ENCODE data around the gene SSBP4. TPM values are rescaled to one million over a fixed set of nuclear protein-coding genes. Genes with fewer than 3 reads are reported as not detected.

Gene SSBP4
- total RNA-seq, 1 experiment from 2014 or later, result 25.7 TPM

- in situ Hi-C loops (cut with HindIII; ENCODE audit: low pct_unique_long_range_greater_than_20kb, low sequenced_read_pairs), result no loop called here
- no peak for DNase-seq (ENCODE audit: low read depth, low spot score)
These were observed 27.7 kb downstream of the SSBP4 start for GRCh38 chr19:18446811-18447359.

GRCh38 chr19:18449552-18449951, 30.4 kb downstream of the SSBP4 start:
- no peak for DNase-seq (ENCODE audit: low read depth, low spot score)
- in situ Hi-C loops (cut with HindIII; ENCODE audit: low pct_unique_long_range_greater_than_20kb, low sequenced_read_pairs), result no loop called here

- in situ Hi-C loops (cut with HindIII; ENCODE audit: low pct_unique_long_range_greater_than_20kb, low sequenced_read_pairs), result no loop called here
- DNase-seq (ENCODE audit: low read depth, low spot score), result no peak
These were observed 31.1 kb downstream of the SSBP4 start for GRCh38 chr19:18450021-18450930.

GRCh38 chr19:18450931-18451836, 32.0 kb downstream of the SSBP4 start:
- in situ Hi-C loops (cut with HindIII; ENCODE audit: low pct_unique_long_range_greater_than_20kb, low sequenced_read_pairs), result no loop called here
- DNase-seq (ENCODE audit: low read depth, low spot score), result peak; percentile 64

DNA sequence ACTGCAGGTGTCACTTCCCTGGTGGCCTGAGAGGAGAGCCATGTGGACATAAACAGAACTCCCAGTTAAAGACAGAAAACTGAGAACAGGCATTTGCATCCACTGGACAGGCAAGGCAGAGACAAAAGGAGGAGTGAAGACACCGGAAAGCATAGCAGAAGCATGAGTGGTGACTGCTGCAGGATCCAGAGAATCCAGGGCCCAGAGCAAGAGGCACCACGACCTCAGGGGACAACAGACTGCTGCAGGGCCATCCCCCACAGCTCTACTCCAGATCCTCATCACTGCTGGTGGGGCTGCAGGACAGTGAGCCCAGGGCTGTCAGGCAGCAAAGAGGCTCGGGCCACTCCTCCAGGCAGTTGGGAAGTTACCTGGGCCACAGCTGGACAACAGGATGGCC, 33.2 kb downstream of the SSBP4 start:
- in situ Hi-C loops (cut with HindIII; ENCODE audit: low pct_unique_long_range_greater_than_20kb, low sequenced_read_pairs), result no loop called here

GRCh38 chr19:18453269-18454024, 34.2 kb downstream of the SSBP4 start:
- in situ Hi-C loops (cut with HindIII; ENCODE audit: low pct_unique_long_range_greater_than_20kb, low sequenced_read_pairs), result no loop called here
- no peak for DNase-seq (ENCODE audit: low read depth, low spot score)

More for the DNA sequence above, 33.2 kb downstream of the SSBP4 start:
- no peak for DNase-seq (ENCODE audit: low read depth, low spot score)

GRCh38 chr19:18456279-18456678, 37.1 kb downstream of the SSBP4 start:
- DNase-seq (ENCODE audit: low read depth, low spot score), result no peak

DNA sequence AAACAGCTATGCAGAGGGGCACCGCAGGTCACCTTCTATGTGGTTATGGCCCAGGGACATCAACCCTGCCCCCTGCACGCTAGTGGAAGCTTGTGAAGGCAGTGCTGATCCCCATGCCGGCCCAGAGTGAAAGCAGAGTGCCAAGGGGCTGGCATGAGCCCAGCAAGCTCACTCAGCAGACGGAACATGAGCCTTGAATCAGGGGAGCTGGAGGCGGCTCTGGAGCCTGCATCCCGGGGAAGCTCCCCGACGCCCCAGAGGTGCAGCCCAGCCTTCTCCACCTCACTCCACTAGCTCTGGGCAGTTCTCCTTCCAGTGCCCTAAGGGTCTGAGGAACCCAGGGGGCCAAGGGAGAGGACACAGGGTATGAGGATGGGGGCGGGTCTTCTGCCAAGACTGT, 37.8 kb downstream of the SSBP4 start:
- in situ Hi-C loops (cut with HindIII; ENCODE audit: low pct_unique_long_range_greater_than_20kb, low sequenced_read_pairs), result no loop called here
- DNase-seq (ENCODE audit: low read depth, low spot score), result no peak

More at GRCh38 chr19:18456279-18456678, 37.1 kb downstream of the SSBP4 start:
- in situ Hi-C loops (cut with HindIII; ENCODE audit: low pct_unique_long_range_greater_than_20kb, low sequenced_read_pairs), result no loop called here

DNA sequence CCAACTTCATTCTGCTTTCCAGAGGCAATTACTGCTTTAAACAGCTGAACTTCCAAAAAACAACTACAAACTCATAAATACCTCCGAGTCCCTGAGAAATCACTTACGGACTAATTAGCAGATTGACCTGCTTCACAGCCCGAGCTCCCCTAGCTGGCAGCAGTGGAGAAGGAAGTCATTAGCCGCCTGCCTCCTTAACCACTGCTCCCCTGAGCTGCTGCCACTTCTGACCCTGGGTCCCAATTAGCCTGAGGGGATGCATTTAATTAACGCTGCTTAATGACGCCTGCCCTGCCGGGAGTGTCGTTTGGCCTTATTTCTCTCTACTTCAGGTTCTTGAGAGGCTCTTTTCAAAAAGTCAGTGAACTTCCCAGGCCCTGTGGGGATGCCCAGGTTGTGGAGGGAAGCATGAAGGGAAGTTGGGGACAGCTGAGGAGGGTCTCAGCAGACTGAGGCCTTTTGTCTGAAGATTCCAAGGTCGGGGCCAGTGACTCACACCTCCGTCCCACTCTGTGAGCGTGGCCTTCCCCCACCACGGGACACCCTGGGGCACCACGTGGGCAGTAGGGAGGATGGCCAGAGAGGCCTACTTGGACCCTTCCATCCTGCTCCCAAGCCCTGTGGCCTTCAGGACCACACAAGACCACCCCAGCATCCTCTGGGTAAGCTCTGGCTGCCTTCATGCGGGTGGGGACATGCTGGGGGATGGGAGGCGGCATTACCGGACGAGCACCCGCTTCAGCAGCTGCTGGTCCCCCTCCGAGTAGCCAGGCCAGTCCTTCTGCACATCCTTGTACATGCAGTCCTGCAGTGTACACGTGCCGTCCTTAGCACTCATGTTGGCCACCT, 38.5 kb downstream of the SSBP4 start:
- no peak for DNase-seq (ENCODE audit: low read depth, low spot score)
- in situ Hi-C loops (cut with HindIII; ENCODE audit: low pct_unique_long_range_greater_than_20kb, low sequenced_read_pairs), result no loop called here

DNA sequence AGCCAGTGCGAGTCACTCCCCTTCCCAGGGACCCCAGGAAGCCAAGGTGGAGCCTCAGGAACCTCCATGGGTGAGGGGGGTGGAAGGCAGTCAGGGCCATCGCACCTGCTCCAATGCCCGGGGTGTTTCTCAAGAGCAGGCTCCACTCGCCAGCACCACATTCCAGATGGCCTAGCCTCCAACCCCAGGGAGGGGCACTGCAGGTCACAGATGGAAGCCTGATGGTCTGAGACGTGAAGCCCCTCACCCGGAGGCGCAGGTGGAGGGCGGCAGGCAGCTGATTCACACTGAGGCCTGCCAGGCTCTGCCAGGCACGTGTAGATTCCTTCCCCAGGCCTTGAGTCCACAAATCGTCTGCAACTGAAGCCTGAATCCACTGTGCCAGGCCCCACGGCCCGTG, 41.7 kb downstream of the SSBP4 start:
- in situ Hi-C loops (cut with HindIII; ENCODE audit: low pct_unique_long_range_greater_than_20kb, low sequenced_read_pairs), result no loop called here
- DNase-seq (ENCODE audit: low read depth, low spot score), result no peak

- DNase-seq (ENCODE audit: low read depth, low spot score), result no peak
- in situ Hi-C loops (cut with HindIII; ENCODE audit: low pct_unique_long_range_greater_than_20kb, low sequenced_read_pairs), result no loop called here
These were observed 42.3 kb downstream of the SSBP4 start for GRCh38 chr19:18461471-18461870.

DNA sequence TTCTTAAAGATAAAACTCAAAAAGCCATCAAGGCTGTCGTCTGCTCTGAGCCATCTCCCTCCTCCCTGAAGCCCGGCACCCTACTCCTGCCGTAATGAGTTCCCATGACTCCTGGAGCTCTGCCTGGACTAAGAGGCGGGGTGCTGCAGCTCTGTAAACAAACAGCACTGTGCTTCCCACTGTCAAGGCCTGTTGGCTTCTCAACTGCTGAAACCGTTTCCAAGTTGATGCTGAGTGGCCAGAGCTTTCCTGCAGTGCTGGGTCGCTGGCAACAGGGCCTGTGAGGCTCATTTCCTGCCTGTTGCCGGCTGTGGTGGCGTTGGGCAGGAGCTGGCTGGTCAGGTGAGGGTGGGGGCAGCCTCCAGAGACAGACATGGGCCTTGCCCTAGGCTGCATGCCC, 45.4 kb downstream of the SSBP4 start:
- in situ Hi-C loops (cut with HindIII; ENCODE audit: low pct_unique_long_range_greater_than_20kb, low sequenced_read_pairs), result no loop called here
- DNase-seq (ENCODE audit: low read depth, low spot score), result no peak

DNA sequence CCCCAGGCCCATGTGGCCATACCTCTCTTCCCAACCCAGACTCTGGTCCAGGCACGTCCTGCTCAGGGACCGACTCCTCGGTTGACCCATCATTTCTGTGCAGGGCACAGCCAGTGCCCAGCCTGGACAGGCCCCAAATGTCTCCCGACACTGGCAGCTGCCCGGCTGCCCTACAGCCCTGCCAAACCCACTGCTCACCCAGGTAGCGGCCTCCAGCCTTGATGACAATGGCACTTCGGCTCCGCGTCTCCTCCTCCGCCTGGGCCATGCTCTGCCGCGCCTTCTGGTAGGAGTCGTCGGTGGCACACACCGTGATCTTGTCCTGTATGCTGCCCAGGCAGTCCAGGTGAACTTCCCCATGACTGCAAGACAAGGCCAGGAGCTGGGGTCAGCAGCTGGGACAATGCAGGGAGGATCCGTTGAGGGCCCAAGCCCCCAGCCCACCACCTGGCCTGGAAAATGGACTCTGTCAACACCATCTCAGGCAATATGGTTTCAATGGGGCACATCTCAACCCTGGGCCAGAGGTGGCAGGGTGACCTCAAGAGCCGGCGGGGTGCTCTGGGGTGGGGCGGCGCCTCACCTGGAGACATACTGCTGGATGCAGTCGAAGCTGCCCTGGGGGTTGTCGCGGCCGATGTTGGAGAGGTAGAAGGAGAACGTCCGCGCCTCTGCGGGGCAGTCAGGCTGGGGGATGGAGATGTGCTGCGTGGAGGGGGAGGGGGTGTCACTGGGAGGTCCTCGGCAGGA, 46.2 kb downstream of the SSBP4 start:
- in situ Hi-C loops (cut with HindIII; ENCODE audit: low pct_unique_long_range_greater_than_20kb, low sequenced_read_pairs), result no loop called here
- no peak for DNase-seq (ENCODE audit: low read depth, low spot score)

GRCh38 chr19:18465964-18466339, 46.8 kb downstream of the SSBP4 start:
- in situ Hi-C loops (cut with HindIII; ENCODE audit: low pct_unique_long_range_greater_than_20kb, low sequenced_read_pairs), result no loop called here
- no peak for DNase-seq (ENCODE audit: low read depth, low spot score)

GRCh38 chr19:18466354-18466753, 47.2 kb downstream of the SSBP4 start:
- no peak for DNase-seq (ENCODE audit: low read depth, low spot score)
- in situ Hi-C loops (cut with HindIII; ENCODE audit: low pct_unique_long_range_greater_than_20kb, low sequenced_read_pairs), result no loop called here

GRCh38 chr19:18467978-18468377, 48.8 kb downstream of the SSBP4 start:
- no peak for DNase-seq (ENCODE audit: low read depth, low spot score)
- in situ Hi-C loops (cut with HindIII; ENCODE audit: low pct_unique_long_range_greater_than_20kb, low sequenced_read_pairs), result no loop called here
